Adipose tissue (tissue), 3 donors: ENCODE data around the gene ANKS1B. TPM values are rescaled to one million over a fixed set of nuclear protein-coding genes. Genes with fewer than 3 reads are reported as not detected.

Source experiments
- H3K27ac ChIP-seq: one replicate; pipeline ENCODE4 v1.5.1; 2013; ENCODE audit warnings: low read depth, low read length
- WGBS, 3 donors: extraction: QIAGEN DNeasy Blood & Tissue Kit; methylation state at CpG; one replicate each; pipeline ENCODE4 v1.1.7; 2013; 5-methylcytosine and 5-hydroxymethylcytosine counted together
- polyA plus RNA-seq, 3 donors: library from polyadenylated mRNA; stranded (reverse); fragments of 200-250 nt; gene quantifications; one replicate each; pipeline ENCODE4 v1.2.3, GENCODE V29; 2013
- donor health status: healthy with polysubstance abuse.
- donor health status: Bipolar disorder and iron deficiency.
- donor health status: healthy.

The ANKS1B gene
- polyA plus RNA-seq, 3 donors = 0.58 to 4.0 (median 0.79) TPM

GRCh38 chr12:99119449-99119848, 865.3 kb downstream of the ANKS1B start:
- H3K27ac ChIP-seq = no peak overlapping the region

- H3K27ac ChIP-seq = no peak overlapping the region
- 54 to 62% (median 59%) methylated on average over 5 of the region's 5 CpGs for WGBS, 3 donors
Measured at GRCh38 chr12:99111600-99111999, 873.1 kb downstream of the ANKS1B start.

GRCh38 chr12:99110868-99111267, 873.9 kb downstream of the ANKS1B start:
- WGBS, 3 donors = 40 to 61% (median 50%) methylated on average over 3 of the region's 3 CpGs

GRCh38 chr12:99110212-99110611, 874.5 kb downstream of the ANKS1B start:
- 65 to 70% (median 69%) methylated on average over 2 of the region's 2 CpGs for WGBS, 3 donors
- H3K27ac ChIP-seq = no peak overlapping the region

More at GRCh38 chr12:99110868-99111267, 873.9 kb downstream of the ANKS1B start:
- no peak overlapping the region for H3K27ac ChIP-seq

- WGBS, 3 donors = 86 to 91% (median 88%) methylated on average over 2 of the region's 2 CpGs
- no peak overlapping the region for H3K27ac ChIP-seq
Measured at GRCh38 chr12:99108924-99109323, 875.8 kb downstream of the ANKS1B start.

- WGBS, 3 donors = 68 to 72% (median 69%) methylated on average over 2 of the region's 2 CpGs
Measured at GRCh38 chr12:99099786-99100185, 885.0 kb downstream of the ANKS1B start.

GRCh38 chr12:99097171-99097570, 887.6 kb downstream of the ANKS1B start:
- 87 to 92% (median 89%) methylated on average over 2 of the region's 2 CpGs for WGBS, 3 donors
- no peak overlapping the region for H3K27ac ChIP-seq

More at GRCh38 chr12:99099786-99100185, 885.0 kb downstream of the ANKS1B start:
- H3K27ac ChIP-seq = no peak overlapping the region

- H3K27ac ChIP-seq = no peak overlapping the region
- 34 to 40% (median 38%) methylated on average over 3 of the region's 3 CpGs for WGBS, 3 donors
Measured at GRCh38 chr12:99093166-99093565, 891.6 kb downstream of the ANKS1B start.

GRCh38 chr12:99092100-99092851, 892.5 kb downstream of the ANKS1B start:
- WGBS, 3 donors = 62 to 70% (median 65%) methylated on average over 9 of the region's 9 CpGs
- H3K27ac ChIP-seq = no peak overlapping the region

- WGBS, 3 donors = 51 to 67% (median 60%) methylated on average over 5 of the region's 5 CpGs
- no peak overlapping the region for H3K27ac ChIP-seq
Measured at GRCh38 chr12:99087278-99087677, 897.5 kb downstream of the ANKS1B start.

- WGBS, 3 donors = 82 to 85% (median 83%) methylated on average over 15 of the region's 15 CpGs
- H3K27ac ChIP-seq = no peak overlapping the region
Measured at GRCh38 chr12:99079811-99080210, 904.9 kb downstream of the ANKS1B start.

- no peak overlapping the region for H3K27ac ChIP-seq
- 18 to 58% (median 50%) methylated on average over 5 of the region's 5 CpGs for WGBS, 3 donors
Measured at GRCh38 chr12:99068993-99069747, 915.6 kb downstream of the ANKS1B start.

GRCh38 chr12:99067171-99067785, 917.5 kb downstream of the ANKS1B start:
- H3K27ac ChIP-seq = no peak overlapping the region
- 91 to 97% (median 91%) methylated on average over 1 of the region's 1 CpG for WGBS, 3 donors

GRCh38 chr12:99066726-99067125, 918.0 kb downstream of the ANKS1B start:
- H3K27ac ChIP-seq = no peak overlapping the region
- 78 to 88% (median 80%) methylated on average over 3 of the region's 3 CpGs for WGBS, 3 donors

- WGBS, 3 donors = 56 to 60% (median 56%) methylated on average over 4 of the region's 4 CpGs
- H3K27ac ChIP-seq = no peak overlapping the region
Measured at GRCh38 chr12:99063182-99063581, 921.6 kb downstream of the ANKS1B start.

GRCh38 chr12:99059824-99060511, 924.8 kb downstream of the ANKS1B start:
- 46 to 53% (median 47%) methylated on average over 9 of the region's 9 CpGs for WGBS, 3 donors
- no peak overlapping the region for H3K27ac ChIP-seq

GRCh38 chr12:99057670-99058069, 927.1 kb downstream of the ANKS1B start:
- WGBS, 3 donors = 78 to 86% (median 79%) methylated on average over 5 of the region's 5 CpGs
- H3K27ac ChIP-seq = no peak overlapping the region

- whole genome bisulfite sequencing, 3 donors = 76 to 86% (median 85%) methylated on average over 1 of the region's 1 CpG
Measured at GRCh38 chr12:99056186-99056585, 928.5 kb downstream of the ANKS1B start.

GRCh38 chr12:99055299-99055698, 929.4 kb downstream of the ANKS1B start:
- 76 to 83% (median 78%) methylated on average over 3 of the region's 3 CpGs for WGBS, 3 donors
- no peak overlapping the region for H3K27ac ChIP-seq

More at GRCh38 chr12:99056186-99056585, 928.5 kb downstream of the ANKS1B start:
- no peak overlapping the region for H3K27ac ChIP-seq
